K562 (cell line): Measurements from ENCODE around the gene DAD1. TPM values are rescaled to one million over a fixed set of nuclear protein-coding genes. Genes with fewer than 3 reads are reported as not detected.

Source experiments
- FOSL1 ChIP-seq: fragments of 200-800 bp; sonication (Bioruptor generic); conservative IDR thresholded peaks from 2 replicates; pipeline ENCODE4 v1.6.1; 2016; ENCODE audit warnings: missing genetic modification characterization, missing compliant biosample characterization
- LCOR ChIP-seq: sonication (generic); formaldehyde crosslinking; IDR thresholded peaks from 2 replicates; pipeline ENCODE4 v1.8.0; 2022; ENCODE audit warnings: mild to moderate bottlenecking, missing genetic modification reagents
- NEUROD1 ChIP-seq: fragments of 150-350 bp; IDR thresholded peaks from 2 replicates; pipeline ENCODE4 v1.6.1; 2014; ENCODE audit warnings: borderline replicate concordance, low read length, low read depth; ENCODE audit not compliant: partially characterized antibody
- U2AF1 ChIP-seq: fragments of 200-400 bp; formaldehyde crosslinking; optimal IDR thresholded peaks from 2 replicates; pipeline ENCODE3; 2017; ENCODE audit warnings: mild to moderate bottlenecking, low read depth, low read length, moderate library complexity
- ZNF175 ChIP-seq: fragments of 200-800 bp; sonication (Bioruptor generic); IDR thresholded peaks from 2 replicates; pipeline ENCODE4 v1.6.1; 2016; ENCODE audit warnings: low read depth, mild to moderate bottlenecking, missing genetic modification characterization, missing compliant biosample characterization
- ZNF764 ChIP-seq: fragments of 250-450 bp; sonication (Bioruptor Pico); IDR thresholded peaks from 2 replicates; pipeline ENCODE4 v1.4.0; 2020; ENCODE audit warnings: low read depth, mild to moderate bottlenecking, moderate library complexity
- polyA plus RNA-seq, 8 experiments: library from polyadenylated mRNA; depleted of rRNA in 4 of 8; stranded (reverse) in 5 of 8; unstranded in 3 of 8; fragments of >200 nt; fragmentation: Nextera tagmentation in 2 of 8; fragmentation: Illumina TruSeq in 1 of 8; extraction: Ambion mirVana in 2 of 8; extraction: Trizol in 1 of 8; gene quantifications; 2 replicates each; pipeline versions ENCODE4 v1.2.1 to v1.2.3, GENCODE V29; 2011 to 2014; ENCODE audit warnings: inconsistent platforms in 1 of 8, missing spikeins in 1 of 8
- total RNA-seq, 7 experiments: library from RNA; depleted of rRNA in 6 of 7; stranded (reverse); fragments of >200 nt in 6 of 7; fragmentation: Illumina TruSeq in 2 of 7; extraction: Trizol in 2 of 7; gene quantifications; 2 replicates each; pipeline versions ENCODE4 v1.2.1 to v1.2.3, GENCODE V29; 2011 to 2021; ENCODE audit warnings: low replicate concordance in 1 of 7
- TF ChIP-seq, protein P1 (sequence below): fragments of 450-650 bp; IDR thresholded peaks from 2 replicates; pipeline ENCODE4 v1.6.1; 2016; ENCODE audit warnings: mild to moderate bottlenecking
- TF ChIP-seq, protein P2 (sequence below), 2 experiments: fragments of 450-650 bp; IDR thresholded peaks; 2 replicates each; pipeline ENCODE4 v1.6.1; 2016
- TF ChIP-seq, protein P3 (sequence below): sonication (generic); formaldehyde crosslinking; IDR thresholded peaks from 2 replicates; pipeline ENCODE4 v1.8.0; 2022; ENCODE audit warnings: missing genetic modification reagents, mild to moderate bottlenecking, borderline replicate concordance
- TF ChIP-seq, protein P4 (sequence below): sonication (generic); formaldehyde crosslinking; IDR thresholded peaks from 2 replicates; pipeline ENCODE4 v1.8.0; 2023; ENCODE audit warnings: mild to moderate bottlenecking, missing genetic modification reagents
- TF ChIP-seq, protein P5 (sequence below): fragments of 450-650 bp; formaldehyde crosslinking; IDR thresholded peaks from 2 replicates; pipeline ENCODE4 v1.4.0; 2020; ENCODE audit warnings: mild to moderate bottlenecking
- TF ChIP-seq, protein P6 (sequence below): fragments of 250-450 bp; sonication (Bioruptor Pico); IDR thresholded peaks from 2 replicates; pipeline ENCODE4 v1.5.0; 2020; ENCODE audit warnings: mild to moderate bottlenecking, borderline replicate concordance

Gene DAD1
- total and polyA plus RNA-seq, 9 of the 15 experiments (the other 6 are each of a cell fraction or from before 2014, with no cell fraction given): 104 to 617 (median 222) TPM

GRCh38 chr14:22570132-22570949 is 18.7 kb downstream of the DAD1 start (continued):
- TF ChIP-seq, protein P1, sequence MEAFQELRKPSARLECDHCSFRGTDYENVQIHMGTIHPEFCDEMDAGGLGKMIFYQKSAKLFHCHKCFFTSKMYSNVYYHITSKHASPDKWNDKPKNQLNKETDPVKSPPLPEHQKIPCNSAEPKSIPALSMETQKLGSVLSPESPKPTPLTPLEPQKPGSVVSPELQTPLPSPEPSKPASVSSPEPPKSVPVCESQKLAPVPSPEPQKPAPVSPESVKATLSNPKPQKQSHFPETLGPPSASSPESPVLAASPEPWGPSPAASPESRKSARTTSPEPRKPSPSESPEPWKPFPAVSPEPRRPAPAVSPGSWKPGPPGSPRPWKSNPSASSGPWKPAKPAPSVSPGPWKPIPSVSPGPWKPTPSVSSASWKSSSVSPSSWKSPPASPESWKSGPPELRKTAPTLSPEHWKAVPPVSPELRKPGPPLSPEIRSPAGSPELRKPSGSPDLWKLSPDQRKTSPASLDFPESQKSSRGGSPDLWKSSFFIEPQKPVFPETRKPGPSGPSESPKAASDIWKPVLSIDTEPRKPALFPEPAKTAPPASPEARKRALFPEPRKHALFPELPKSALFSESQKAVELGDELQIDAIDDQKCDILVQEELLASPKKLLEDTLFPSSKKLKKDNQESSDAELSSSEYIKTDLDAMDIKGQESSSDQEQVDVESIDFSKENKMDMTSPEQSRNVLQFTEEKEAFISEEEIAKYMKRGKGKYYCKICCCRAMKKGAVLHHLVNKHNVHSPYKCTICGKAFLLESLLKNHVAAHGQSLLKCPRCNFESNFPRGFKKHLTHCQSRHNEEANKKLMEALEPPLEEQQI: no peak
- TF ChIP-seq U2AF1 (no peak), FOSL1 (tag) (no peak), NEUROD1 (no peak), LCOR (CRISPR knock-in tag) (peak; percentile 82; the same call in 1 of the 2 replicates), ZNF175 (no peak), ZNF764 (CRISPR knock-in tag) (peak; percentile 80; the same call in 1 of the 2 replicates)
- TF ChIP-seq, protein P2, sequence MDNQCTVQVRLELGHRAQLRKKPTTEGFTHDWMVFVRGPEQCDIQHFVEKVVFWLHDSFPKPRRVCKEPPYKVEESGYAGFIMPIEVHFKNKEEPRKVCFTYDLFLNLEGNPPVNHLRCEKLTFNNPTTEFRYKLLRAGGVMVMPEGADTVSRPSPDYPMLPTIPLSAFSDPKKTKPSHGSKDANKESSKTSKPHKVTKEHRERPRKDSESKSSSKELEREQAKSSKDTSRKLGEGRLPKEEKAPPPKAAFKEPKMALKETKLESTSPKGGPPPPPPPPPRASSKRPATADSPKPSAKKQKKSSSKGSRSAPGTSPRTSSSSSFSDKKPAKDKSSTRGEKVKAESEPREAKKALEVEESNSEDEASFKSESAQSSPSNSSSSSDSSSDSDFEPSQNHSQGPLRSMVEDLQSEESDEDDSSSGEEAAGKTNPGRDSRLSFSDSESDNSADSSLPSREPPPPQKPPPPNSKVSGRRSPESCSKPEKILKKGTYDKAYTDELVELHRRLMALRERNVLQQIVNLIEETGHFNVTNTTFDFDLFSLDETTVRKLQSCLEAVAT (IDR thresholded peaks at IDR 0.05): peak in 1 of 2 experiments; percentile 36; a peak in 1 of 4 replicates
- TF ChIP-seq, protein P3, sequence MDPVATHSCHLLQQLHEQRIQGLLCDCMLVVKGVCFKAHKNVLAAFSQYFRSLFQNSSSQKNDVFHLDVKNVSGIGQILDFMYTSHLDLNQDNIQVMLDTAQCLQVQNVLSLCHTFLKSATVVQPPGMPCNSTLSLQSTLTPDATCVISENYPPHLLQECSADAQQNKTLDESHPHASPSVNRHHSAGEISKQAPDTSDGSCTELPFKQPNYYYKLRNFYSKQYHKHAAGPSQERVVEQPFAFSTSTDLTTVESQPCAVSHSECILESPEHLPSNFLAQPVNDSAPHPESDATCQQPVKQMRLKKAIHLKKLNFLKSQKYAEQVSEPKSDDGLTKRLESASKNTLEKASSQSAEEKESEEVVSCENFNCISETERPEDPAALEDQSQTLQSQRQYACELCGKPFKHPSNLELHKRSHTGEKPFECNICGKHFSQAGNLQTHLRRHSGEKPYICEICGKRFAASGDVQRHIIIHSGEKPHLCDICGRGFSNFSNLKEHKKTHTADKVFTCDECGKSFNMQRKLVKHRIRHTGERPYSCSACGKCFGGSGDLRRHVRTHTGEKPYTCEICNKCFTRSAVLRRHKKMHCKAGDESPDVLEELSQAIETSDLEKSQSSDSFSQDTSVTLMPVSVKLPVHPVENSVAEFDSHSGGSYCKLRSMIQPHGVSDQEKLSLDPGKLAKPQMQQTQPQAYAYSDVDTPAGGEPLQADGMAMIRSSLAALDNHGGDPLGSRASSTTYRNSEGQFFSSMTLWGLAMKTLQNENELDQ: no peak
- TF ChIP-seq, protein P4, sequence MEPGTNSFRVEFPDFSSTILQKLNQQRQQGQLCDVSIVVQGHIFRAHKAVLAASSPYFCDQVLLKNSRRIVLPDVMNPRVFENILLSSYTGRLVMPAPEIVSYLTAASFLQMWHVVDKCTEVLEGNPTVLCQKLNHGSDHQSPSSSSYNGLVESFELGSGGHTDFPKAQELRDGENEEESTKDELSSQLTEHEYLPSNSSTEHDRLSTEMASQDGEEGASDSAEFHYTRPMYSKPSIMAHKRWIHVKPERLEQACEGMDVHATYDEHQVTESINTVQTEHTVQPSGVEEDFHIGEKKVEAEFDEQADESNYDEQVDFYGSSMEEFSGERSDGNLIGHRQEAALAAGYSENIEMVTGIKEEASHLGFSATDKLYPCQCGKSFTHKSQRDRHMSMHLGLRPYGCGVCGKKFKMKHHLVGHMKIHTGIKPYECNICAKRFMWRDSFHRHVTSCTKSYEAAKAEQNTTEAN (CRISPR knock-in tag): no peak
- TF ChIP-seq, protein P5, sequence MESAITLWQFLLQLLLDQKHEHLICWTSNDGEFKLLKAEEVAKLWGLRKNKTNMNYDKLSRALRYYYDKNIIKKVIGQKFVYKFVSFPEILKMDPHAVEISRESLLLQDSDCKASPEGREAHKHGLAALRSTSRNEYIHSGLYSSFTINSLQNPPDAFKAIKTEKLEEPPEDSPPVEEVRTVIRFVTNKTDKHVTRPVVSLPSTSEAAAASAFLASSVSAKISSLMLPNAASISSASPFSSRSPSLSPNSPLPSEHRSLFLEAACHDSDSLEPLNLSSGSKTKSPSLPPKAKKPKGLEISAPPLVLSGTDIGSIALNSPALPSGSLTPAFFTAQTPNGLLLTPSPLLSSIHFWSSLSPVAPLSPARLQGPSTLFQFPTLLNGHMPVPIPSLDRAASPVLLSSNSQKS (CRISPR knock-in tag): no peak
- TF ChIP-seq, protein P6, sequence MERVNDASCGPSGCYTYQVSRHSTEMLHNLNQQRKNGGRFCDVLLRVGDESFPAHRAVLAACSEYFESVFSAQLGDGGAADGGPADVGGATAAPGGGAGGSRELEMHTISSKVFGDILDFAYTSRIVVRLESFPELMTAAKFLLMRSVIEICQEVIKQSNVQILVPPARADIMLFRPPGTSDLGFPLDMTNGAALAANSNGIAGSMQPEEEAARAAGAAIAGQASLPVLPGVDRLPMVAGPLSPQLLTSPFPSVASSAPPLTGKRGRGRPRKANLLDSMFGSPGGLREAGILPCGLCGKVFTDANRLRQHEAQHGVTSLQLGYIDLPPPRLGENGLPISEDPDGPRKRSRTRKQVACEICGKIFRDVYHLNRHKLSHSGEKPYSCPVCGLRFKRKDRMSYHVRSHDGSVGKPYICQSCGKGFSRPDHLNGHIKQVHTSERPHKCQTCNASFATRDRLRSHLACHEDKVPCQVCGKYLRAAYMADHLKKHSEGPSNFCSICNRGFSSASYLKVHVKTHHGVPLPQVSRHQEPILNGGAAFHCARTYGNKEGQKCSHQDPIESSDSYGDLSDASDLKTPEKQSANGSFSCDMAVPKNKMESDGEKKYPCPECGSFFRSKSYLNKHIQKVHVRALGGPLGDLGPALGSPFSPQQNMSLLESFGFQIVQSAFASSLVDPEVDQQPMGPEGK (CRISPR knock-in tag): no peak
